NCI-H1417 treated with DMSO at 0.1 percent for 48 hours (cell line): Measurements from ENCODE around the gene ST3GAL5.

Experiments
- DNase-seq: peaks from one replicate; lab custom pipeline; 2025; lab: John Stamatoyannopoulos, UW

The ST3GAL5 gene

DNA sequence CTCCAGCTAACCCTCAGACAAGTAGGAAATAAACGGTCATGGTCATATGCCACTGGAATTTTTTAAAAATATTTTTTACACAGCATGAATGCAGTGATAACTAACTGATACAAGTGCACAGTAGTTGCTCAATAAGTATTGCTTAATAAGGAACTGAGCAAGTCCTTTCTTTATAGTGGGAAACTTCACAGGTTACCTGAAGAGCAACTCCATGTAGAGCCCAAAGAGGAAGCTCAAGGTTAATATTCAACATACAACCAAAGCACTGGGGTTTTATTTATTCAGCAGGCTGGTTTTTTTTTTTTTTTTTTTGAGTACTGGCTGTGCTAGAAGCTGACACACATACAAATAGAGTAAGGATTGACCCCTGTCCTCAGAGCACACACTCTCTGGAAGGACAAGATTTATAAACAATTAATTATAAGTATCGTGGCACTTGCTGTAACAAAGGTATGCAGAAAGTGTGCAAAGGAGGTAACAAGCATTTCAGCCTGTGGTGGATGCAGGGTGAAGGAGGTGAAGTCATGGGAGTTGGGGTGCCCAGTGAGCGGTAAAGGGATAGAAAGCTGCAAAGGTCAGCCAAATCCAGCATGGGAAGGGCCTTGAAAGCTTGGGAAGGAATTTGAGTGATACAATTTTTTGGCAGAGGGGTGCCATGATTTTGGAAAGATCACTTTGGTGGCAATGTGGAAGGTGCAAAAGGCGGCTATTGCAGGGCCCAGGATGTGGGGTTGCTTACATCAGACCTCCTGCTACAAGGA, 82.3 kb downstream of the ST3GAL5 start:
- no peak for DNase-seq

DNA sequence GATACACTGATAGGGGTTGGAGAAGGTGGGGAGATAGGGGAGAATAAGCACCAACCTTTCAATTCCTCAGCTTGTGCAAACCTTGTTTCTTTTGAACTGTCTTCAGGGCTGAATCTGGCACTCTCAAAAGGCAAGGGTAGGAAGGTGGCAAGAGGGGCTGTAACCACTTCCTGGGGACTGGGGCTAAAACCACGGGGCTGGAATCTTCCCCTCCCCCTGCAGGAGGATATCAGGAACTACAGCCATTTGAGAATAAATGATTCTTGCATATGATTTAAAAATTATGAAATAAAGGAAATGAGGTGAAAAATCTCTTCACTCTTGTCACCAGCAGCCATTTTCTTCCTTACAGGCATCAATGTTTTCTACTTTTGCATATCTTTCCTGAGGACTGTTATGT, 84.2 kb downstream of the ST3GAL5 start:
- DNase-seq, result no peak

DNA sequence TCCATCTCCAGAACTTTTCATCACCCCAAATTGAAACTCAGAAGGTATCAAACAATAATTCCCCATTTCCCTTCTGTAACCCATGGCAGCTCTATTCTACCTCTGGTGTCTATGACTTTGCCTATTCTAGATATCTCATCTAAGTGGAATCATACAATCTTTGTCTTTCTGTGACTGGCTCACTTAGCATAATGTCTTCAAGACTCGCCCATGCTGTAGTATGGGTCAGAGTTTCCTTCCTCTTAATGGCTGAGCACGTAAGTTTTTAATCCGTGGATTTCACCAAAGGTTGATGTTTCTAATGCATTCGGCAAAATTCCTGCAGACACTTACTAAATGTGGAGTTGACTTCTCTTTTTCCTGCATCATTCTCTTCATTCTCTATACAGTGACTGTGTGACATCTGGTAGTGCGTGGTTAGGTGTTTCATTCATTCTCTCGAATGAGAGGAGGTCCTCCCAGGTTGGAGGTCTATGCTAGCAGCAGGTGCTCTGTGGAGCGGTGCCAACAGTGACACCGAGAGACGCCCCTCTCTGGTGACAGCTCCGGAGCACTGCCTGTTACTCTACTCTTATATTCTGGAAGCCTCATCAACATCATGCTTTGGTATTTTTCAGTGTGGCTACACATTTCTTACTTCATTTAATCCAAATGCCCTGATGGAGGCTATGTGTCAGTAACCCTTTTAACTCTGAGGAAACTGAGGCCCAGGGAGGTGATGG, 84.9 kb downstream of the ST3GAL5 start:
- DNase-seq, result no peak

DNA sequence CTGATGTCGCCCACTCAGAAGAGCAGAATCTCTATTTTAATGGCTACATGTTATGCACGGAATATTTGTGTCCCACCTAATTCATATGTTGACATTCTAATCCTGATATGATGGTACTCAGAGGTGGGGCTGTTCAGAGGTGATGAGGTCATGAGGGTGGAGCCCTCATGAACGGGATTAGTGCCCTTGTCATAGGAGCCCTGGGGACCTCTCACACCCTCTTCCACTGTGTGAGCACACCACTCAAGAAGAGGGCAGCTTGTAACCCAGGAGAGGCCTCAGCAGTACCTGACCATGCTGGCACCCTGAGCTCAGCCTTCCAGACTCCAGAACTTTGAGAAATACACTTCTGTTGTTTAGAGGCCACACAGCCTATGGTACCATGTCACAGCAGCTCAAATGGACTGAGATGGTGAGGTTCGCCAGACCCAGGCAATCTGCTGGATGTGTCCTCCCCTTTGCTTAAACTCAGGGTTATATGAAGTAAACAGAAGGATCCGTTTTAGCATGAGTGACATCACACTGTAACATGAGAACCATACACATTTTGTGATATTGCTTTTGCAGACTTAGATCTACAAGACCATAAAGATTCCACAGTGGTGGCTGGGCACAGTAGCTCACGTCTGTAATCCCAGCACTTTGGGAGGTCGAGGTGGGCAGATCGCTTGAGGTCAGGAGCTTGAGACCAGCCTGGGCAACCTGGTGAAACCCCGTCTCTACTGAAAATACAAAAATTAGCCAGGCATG, 86.3 kb downstream of the ST3GAL5 start:
- DNase-seq, result no peak

DNA sequence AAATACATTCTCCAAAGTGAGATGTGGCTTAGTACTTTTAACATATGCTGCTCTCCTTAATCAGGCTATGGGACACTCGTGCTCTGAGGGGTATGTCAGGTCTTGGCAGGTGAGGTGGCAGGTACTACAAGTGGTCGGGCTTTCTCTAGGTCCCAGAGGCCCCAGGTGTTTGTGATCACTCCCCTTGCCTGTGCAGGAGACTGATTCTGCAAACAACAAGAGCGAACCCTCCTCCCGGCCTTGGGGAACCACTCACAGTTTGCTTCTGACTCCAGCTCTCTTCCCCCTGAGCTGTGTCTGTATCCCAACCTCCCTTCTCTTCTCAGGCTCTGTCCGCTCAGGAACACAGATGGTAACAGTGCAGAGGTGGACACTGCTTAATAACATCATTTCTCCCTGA, 86.9 kb downstream of the ST3GAL5 start:
- DNase-seq, result no peak

DNA sequence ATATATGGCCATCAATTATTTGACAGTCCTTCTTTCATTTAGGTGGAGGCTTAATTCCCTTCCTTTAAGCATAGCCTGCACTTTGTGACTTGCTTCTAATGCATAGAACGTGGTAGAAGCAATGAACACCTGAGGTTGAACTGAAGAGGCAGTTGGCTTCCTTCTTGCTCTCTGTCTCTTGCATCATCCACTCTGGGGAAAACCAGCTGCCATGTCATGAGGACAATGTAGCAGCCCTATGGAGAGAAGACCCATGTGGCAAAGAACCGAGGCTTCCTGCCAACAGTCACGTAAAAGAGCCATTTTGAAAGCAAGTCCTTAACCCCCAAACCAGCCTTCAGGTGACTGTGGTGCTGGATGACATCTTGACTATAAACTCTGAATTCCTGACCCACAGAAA, 88.2 kb downstream of the ST3GAL5 start:
- no peak for DNase-seq

DNA sequence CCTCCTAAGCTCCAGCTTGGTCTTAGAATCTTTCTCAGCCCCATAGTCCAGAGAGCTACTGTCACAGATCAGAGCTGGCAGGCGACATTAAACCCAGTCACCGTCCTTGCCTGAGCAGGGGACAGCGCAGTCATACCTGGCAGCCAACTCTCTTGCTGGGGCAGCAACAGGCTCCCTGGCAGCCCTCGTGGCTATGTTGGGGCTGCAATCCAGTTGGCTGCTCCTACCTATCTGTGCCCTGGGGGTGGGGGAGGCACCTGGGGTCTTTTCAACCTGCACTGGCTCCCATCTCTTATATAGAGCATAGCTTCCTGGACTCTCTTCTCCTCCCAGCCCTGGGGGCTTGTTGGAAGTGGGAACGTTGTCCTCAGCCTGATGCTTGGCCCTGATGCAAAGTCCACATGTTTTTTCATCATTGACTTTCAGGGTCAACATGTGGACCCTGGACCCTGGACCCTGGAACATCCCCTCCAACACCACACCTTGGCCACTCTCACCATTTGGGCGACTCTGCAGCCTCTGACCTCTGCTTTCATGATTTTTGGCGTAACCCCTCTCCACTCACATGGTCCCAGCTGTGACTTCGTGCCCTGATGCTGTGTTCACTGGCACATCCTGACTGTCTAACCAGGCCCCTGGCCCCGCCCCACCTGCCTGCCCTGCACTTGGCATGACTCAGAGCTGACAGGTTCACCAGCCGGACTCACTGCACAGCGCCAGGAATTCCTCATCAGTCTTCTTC, 89.4 kb downstream of the ST3GAL5 start:
- DNase-seq, result no peak

DNA sequence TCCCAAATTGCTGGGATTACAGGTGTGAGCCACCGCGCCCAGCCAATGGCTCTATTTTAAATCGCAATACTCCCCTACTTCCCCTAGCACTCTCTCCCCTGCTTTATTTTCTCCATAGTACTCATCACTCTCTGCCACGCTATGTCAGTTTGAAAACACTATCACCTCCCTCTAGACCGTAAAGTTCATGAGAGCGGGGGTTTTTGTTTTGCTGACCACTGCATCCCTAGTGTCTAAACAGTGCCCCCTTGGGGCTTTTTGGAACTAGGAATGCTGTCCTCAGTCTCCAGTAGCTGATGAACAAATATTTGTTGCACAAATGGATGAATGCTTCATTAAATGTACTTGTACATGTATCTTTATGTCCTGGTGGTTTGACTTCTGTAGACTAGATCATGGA, 90.9 kb downstream of the ST3GAL5 start:
- DNase-seq, result no peak

DNA sequence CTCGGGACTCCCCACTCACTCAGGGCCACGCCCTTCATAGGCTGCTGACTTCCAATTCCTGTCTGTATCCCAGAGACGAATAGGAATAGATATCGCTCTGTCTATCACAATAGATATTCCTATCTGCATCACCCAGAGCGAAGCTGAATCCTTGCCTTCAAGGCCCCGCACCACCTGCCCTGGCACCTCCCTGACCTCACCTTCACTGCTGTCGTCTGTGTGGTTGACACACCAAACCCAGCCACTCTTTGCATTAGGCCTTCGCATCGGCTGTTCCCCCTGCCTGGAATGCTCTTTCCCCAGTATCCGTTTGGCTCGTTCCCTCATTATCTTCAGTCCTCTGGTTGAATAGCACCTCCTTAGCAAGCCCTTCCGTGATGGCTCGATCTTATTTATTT, 91.5 kb downstream of the ST3GAL5 start:
- no peak for DNase-seq

DNA sequence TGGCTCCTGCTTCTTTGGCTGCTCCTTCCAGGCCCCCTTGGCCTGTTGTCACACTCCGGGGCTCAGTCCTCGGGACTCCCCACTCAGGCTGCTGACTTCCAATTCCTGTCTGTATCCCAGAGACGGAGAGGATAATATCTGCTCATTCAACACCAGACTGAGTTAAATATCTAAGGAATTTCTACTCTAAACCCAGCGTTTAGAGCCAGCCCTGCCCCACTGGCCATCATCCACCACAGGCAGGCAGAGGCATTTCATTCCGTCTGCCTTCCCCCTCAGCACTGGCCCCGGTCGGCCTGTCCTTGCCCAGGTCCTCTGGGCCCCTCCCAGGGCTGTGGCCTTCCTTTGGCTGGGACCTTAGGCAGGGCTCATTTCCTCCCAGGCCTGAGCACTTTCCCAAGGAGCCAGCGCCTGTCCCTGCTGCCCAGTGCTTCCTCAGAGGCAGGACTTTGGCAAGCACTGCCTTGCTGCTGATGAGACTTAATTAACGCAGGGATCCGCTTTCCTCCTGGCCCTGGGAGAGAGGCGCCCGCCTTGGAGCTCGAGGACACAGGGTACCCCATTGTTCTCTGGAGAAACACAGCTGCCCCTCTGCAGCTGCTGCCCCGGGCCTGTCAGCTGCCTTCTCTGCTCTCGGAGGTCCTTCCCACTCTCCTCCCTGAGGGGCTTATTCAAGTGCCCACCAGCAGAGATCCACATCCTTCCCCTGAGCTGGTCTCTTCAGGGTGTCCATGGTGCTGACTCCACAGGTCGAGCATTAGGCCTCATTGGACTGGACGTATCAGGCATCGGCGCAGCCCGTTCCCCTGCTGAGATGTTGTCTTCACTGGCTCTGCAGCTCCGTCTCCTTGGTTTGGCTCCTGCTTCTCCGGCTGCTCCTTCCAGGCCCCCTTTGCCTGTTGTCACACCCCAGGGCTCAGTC, 92.2 kb downstream of the ST3GAL5 start:
- no peak for DNase-seq

DNA sequence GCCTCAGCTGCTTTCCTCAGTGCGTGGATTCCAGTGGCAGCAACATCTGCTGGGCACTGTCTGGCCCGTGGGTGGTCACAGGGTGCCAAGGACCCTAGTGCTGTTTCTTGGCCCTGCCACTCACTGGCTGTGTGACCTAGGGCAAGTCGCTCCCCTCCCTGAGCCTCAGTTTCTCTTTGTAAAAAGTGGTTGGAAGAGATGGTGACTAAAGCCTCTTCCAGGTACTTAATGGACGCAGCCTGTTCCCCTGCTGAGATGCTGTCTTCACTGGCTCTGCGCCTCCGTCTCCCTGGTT, 92.8 kb downstream of the ST3GAL5 start:
- DNase-seq, result no peak

DNA sequence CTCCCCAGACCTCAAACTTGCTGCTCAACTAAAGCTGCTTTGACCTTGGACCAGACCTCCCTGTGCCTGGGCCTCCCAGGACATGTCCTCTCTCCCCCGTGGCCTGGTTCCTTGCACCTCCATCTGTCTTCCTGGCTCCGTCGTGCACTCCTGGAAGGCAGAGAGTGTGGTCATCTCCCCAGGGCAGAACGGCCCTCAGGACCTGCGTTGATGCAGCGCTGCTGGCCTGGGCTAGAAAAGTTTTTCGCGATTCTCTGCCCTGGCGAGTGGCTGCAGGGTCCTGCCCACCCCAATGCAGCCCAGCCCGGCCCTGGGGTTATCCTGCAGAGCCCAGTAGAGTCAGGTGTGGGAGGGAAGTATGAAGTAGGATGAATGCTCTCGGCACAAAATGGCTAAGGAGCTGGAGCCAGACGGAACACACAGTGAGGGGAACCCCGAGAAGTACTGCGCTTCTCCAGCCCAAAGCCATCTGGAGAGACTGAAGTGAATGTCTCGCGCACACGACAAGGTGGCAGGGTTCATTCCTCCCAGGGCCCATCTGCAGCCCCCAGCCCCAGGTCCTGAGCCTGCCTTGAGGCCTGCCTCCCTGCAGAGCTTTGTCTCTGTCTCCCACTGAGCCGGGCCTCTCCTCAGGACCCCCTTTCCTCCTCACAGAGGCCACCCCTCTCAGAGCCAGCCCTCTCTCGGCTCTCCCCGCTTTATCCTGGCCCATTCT, 93.3 kb downstream of the ST3GAL5 start:
- DNase-seq, result no peak

DNA sequence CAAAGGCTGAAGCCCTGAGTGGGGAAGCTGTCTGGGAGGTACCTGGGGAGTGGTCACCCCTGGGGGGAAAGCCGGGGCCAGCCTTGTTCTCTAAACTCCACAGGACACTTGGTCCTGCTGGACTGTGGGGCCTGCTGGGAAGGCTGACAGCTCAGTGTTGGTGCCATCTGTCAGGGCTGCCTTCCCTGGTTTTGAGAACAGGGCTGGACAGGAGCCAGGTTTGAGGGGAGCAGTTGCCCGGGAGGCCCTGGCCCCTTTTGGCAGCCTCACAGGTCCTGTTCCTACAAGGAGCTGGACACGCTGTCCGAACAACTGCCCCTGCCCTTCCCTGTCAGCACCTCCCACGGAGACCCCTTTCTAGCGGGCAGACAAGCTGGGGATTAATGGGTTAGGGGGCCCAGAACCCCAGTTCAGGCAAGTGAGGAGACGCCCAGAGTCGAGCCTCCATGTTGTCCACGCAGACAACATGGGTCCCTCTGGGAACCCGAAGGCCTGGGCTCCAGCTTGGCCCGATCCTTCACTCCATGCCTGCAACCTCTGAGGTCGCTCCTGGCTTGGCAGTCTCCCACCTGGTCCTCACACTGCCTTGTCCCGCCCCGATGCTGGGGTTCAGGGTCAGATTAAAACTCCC, 94.2 kb downstream of the ST3GAL5 start:
- DNase-seq, result no peak

DNA sequence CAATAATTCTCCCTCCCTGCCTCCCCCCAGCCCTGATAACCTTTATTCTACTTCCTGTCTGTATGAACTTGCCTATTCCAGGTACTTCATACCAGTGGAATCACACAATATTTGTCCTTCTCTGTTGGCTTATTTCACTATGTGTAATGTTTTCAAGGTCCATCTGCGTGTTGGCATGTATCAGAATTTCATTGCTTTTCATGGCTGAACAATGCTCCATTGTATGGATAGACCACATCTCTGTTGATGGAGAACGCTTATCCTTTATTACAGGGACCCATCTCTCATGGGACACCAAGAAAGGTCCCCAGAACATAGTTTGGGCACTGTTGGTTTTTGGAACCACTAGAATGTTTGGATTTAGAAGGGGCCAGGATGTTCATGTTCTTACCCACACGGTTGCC, 94.8 kb downstream of the ST3GAL5 start:
- DNase-seq, result no peak

DNA sequence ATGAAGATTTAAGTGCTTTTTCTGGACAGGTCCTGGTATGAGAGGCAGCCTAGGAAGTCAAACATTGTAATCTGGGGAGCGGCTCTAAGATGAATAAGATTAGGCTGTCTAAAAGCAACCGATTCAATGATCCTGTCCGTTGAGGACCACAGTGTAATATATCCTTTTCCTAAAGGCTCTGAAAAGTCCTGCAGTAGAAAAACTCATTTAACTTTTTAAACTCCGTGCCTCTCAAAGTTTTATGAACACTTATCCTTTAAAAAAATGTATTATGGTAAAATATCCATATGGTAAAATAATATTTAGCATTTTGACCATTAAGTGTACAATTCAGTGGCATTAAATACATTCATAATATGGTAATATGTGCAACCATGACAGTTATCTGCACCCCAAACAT, 95.2 kb downstream of the ST3GAL5 start:
- DNase-seq, result no peak

DNA sequence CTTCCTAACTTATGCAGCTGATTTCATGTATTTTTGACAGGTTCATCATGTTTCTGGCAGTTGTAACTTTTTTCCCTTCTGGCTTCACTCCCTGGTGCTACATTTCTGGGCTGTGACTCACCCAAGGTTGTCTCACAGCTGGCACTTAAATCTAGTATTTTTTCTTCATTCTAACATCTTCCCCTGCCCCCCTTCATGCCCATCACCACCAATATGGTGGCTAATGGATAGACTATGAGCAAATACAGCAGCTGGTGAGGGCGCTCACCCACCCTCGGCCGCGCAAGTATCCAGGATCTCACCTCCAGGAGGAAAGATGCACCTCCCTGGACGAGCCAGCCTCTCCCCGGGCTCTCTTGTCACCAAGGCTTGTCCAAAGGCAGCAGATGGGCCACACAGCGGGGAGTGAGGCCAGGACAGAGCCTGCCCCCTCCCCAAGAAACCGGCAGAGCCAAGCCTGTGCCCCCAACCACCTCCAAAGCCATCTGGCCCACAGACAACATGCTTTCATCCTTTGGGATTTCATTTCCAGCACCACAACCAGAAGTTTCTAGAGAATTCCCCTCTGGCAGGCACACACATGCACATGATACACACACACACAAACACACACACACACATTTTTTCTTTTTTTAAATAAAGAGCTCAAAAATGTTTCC, 95.9 kb downstream of the ST3GAL5 start:
- no peak for DNase-seq

DNA sequence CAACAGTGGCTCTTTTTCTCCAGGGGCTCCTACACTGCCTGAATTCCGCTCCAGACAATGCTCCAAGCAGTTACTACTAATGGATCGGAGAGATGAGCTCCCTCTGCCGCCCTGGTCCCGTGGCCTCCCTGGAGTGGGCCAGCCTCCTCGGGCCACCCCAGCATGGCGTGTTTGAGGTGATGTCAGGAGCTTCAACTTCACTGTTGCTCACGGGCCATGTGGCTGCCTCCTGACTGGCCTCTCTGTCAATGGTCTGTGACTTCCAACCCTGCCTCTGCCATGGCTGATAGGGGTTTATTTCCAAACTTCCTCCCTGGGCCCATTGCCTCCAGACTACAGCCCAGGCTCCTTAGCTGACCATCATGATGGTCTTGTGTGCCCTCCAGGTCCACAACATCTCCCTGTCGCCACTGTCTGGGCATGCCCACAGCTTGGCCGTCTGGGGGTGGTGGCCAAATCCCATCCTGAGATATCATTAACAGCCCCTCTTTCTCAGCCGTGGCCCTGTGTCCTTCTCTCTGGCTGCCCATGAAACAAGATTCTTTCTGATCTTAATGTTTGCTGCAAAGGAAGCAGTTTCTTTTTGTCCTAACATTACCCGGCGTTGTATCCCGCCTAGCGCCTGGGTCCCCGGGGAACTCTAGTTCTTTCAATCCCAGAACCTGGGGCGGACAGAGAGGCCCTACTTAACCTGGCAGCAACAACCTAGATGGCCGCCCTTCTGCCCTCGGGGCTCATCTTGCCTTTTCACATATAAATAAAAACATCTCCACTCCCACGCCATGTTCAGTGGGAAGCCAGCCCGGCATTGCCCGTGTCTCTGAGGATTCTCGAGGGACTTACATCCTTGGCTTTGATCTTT, 96.9 kb downstream of the ST3GAL5 start:
- DNase-seq, result no peak

DNA sequence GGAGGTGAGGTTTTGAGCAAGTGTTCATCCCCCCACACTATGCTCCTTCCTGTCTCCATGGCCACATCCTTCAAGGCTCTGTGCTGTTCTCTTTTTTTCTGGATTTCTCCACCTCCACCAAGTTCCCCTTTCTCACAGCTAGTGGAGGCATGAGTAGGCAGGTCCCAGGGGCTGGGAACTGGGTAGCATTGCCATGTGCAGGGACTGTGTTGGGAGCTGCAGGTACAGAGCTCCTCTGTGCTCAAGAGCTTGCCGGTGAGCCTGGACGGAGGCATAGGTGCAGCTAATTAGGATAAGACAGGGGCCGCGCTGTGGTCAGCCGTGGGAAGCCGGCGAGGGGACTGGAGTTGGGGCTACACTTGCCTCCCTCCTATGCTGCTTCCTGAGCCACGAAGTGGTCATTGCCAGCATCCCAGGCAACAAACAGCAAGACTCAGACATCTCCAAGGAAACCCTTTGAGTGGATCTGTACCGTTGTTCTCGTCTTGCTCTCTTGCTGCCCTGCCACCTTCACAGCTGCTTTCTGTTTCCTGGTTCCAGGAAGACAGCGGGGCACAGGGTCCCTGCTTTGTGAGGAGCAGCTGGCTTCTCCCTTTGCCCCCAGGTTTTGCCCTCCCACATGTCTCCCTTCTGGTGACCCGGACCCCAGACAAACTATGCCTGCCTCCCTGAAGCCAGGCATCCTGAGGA, 98.1 kb downstream of the ST3GAL5 start:
- DNase-seq, result no peak
